Activated CD4-positive, CD25-positive, alpha-beta regulatory T cell treated with anti-CD3 and anti-CD28 coated beads, Interleukin-2, amount 50 U/mL, for 24 hours (primary cell): Measurements from ENCODE around the gene HDAC8.
"Not testable (repeated sequence)": the region's sequence is repeated elsewhere in the genome, so short reads cannot be mapped to it uniquely, and the experiment has no call there.

Experiments
- ATAC-seq, 2 donors: fragments of 150-1000 bp; cut with Tn5 transposase; one replicate each; pipeline ENCODE4 v1.10.0; 2021; ENCODE audit warnings: mild to moderate bottlenecking in 1 of 2, moderate library complexity in 1 of 2

The HDAC8 gene

GRCh38 chrX:72532366-72532765 is 40.3 kb downstream of the HDAC8 start:
- no peak for ATAC-seq

DNA sequence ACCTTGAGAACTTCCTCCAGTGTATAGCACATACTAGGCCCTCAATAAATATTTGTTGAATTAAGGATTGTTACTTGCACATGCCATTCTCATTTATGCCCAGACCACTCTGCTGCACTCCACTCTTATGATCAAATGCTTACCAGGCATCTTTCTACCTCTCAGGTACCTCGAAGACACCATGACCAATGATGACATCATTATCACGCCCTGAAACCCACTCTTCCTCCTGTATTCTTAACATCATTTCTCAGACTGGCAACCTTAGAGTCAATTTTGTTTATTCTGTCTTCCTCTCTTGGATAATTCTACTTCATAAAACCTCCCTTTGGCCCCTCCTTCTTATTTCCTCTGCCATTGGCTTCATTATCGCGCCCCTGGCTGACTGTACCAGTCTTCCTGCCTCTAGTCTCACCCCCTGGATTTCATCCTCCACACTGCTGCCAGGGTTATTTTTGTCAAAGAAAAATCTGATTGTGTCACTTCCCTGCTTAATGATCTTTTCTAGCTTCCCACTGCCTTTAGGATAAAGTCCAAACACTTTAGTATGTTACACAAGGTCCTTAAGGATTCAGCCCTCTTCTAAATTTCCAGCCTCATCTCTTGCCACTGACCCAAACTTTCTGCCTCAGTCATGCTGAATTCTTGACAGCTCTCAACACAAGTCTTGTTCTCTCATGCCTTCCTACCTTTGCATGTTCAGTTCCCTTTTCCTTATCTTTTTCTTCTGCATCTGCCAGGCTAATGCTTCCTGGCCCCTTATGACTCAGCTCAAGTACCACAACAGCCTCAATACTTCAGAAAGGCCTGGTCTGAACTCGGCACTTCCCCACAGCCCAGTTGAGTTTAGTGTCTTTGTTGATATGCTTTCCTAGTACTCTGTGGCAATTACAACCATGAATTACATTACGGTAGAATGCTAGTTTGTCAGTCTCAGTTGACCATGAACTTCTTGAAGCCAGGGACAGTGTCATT is 45.8 kb downstream of the HDAC8 start:
- no peak for ATAC-seq

DNA sequence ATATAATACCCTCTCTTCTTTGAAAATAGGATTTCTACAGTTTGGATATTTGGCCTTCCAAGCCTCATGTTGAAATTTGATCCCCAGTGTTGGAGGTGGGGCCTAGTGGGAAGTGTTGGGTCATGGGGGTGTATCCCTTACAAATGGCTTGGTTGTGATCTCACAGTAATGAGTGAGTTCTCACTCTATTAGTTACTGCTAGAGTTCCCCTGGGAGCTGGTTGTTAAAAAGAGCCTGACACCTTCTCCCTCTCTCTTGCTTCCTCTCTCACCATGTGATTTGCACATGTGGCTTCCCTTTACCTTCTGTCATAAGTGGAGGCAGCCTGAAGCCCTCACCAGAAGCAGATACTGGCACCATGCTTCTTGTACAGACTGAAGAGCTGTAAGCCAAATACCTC is 73.9 kb downstream of the HDAC8 start:
- no peak for ATAC-seq

DNA sequence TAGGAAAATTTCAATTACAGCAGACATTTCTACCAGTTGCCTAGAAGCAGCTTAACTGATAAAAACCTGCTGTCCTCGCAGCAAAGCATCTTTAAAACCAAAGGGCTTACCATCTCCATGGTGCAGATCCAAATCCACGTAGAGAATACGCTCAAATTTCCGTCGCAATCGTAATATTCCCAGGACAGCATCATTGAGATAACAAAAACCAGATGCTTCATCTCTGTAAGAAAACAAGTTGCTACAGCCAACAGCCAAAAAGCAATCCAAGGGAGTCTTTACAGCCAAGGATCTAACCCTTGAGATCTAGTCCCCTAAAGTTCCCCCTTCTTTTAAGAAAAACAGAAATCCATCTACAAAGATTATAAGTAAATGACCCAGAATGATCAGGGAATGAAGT is 77.6 kb downstream of the HDAC8 start:
- no peak for ATAC-seq

DNA sequence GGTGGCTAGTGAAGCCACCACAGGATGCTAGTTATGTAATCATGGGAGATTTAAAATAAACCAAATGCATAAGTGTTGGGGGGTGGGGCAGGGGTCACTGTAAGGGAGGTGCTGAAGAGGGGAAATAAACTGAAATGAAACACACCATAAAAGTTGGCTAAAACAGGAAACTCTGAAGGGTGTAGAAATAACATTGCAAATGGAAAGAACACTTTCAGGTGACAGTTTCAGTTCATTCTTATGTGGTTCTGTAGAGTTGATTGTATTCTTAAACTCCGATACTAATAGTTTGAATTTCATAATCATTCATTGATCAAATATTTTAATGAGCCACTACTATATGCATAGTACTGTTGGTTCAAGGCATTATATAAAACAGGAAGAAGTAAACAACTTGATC is 80.1 kb downstream of the HDAC8 start:
- ATAC-seq, result no peak

- not testable (repeated sequence) for ATAC-seq
Observed at GRCh38 chrX:72490221-72490620, 82.4 kb downstream of the HDAC8 start.

GRCh38 chrX:72487661-72488060 is 85.0 kb downstream of the HDAC8 start:
- ATAC-seq, result no peak

- ATAC-seq, result no peak
Observed at GRCh38 chrX:72479324-72480274, 93.0 kb downstream of the HDAC8 start.

DNA sequence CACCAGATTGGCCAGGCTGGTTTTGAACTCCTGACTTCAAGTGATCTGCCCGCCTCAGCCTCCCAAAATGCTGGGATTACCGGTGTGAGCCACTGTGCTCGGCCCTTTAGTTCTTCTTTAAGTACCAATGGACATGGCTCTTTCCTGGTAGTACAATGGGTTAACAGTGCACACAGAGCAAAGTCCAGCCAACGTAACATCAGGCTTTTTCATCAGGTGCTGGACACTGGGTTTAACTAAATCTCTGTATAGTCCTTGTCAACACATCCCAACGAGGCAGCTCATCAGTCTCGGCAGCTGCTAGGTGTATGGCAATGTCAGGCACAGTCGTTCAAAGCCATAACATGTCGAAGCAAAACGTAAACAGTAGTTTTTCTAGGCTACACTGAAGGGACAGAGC is 93.8 kb downstream of the HDAC8 start:
- no peak for ATAC-seq

- no peak for ATAC-seq
Observed at GRCh38 chrX:72478351-72478750, 94.3 kb downstream of the HDAC8 start.

- ATAC-seq, result no peak
Observed at GRCh38 chrX:72477781-72478181, 94.9 kb downstream of the HDAC8 start.

- ATAC-seq, result no peak
Observed at GRCh38 chrX:72477376-72477775, 95.3 kb downstream of the HDAC8 start.

GRCh38 chrX:72475952-72476668 is 96.5 kb downstream of the HDAC8 start:
- ATAC-seq, result no peak

DNA sequence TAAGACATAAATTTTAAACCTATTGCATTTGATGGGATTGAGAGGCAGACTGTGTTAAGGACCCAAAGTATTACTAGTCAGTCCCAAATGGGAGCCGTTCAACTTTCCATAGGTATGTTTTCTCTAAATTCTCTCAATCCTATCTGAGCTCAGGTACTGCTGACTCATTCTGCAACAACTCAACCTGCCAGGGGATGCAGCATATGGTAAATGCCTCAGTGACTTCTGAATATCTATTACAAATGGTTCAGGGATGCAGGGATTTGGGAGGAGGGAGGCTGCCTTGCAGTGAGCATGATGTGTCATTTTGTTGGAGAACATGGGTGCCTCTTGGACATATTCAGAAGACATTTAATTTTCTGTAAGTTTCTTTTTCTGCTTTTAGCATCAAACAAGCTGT is 97.3 kb downstream of the HDAC8 start:
- ATAC-seq, result no peak

DNA sequence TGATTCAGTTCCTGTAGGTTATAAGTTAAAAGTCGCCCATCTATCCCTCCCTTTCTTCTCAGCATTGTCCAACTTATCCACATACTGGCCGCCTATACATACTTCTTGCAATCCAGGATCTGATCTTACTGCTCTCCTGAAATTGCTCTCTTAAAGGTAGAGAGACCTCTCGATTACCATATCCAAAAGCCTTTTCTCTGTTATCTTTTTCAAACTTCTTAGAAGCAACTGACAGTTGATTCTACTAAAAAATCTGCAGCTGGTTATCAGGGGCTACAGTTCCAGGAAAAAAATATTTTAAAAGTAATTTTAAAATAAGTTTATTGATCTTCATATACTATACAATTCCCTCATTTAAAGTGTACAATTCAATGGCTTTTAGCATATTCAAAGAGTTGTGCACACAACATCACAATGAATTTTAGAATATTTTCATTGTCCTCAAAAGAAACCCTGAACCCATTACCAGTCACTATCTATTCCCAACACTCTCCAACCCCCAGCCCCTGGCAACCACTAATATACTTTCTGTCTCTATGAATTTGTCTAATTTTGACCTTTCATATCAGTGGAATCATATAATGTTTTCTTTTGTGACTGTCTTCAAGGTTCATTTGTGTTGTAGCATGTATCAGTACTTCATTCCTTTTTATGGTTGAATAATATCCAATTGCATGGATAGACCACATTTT is 102.0 kb downstream of the HDAC8 start:
- ATAC-seq, result no peak

GRCh38 chrX:72470117-72470516 is 102.5 kb downstream of the HDAC8 start:
- no peak for ATAC-seq

DNA sequence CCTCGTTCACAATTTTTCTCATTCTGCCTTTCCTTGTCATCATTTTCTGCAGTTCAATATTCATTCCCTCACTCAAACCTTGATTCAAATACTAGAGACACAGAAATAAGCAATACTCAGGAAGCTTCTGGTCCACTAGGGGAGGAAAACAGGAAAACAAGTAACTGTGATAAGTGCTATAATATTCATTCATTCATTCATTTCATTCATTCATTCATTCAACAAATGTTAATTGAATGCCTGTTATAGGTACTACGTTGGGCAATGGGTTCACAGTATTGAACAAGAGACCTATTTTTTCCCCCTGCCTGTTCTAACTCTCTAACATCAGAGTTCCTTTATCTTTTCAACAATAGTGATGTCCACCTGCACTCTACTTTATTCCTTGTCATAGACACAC is 104.0 kb downstream of the HDAC8 start:
- ATAC-seq, result no peak

DNA sequence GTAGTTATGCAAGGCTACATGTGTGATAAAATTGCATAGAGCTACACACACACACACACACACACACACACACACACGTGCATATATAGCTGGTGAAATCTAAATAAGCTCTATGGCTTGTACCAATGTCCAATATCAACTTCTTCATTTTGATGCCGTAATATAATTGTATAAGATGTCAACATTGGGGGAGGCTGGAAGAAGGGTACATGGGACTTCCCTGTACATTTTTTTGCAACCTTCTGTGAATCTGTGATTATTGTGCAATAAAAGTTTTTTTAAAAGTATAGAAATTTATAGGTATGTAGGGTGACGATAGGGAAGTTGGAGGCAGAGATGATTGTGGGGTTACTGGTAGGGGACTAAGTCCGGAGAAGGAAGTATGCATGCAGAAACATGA is 105.5 kb downstream of the HDAC8 start:
- no peak for ATAC-seq

GRCh38 chrX:72466493-72466892 is 106.2 kb downstream of the HDAC8 start:
- no peak for ATAC-seq

DNA sequence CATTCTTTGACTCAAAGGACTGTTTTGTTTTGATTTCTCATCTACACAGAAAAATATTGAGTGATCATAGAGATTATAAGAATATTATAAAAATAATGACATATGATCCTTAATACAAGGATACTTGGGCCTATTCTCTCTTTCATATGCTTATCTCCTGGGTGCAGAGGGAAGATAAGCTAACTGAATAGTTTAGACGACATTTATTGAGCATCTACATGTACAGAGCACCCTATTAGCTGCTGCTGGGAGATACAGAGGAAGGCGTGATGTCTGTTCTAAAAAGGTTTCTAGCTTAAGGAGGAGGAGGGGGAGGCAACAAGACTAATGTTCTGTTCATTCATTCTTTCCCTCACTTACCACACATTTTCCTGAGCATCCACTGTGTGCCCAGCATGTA is 106.8 kb downstream of the HDAC8 start:
- ATAC-seq, result no peak

GRCh38 chrX:72461766-72462165 is 110.9 kb downstream of the HDAC8 start:
- no peak for ATAC-seq

DNA sequence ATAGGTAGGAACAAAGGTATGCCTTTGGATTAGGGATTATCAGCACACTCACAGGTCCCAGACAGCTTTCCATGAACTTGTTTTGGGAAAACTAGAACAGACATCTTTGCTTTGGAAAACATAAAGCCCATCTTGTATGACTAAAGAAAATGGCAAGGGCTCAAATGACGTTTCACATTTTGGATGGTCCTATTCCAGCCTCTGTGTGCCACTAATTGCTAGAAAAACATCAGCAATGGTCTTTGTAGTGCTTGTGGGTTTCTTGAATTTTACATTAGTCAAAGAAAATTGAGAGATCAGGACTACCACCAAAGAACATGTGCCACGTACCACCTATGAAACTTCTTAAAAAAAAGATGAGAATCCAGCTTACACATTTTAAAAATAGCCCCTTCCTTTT is 111.4 kb downstream of the HDAC8 start:
- ATAC-seq, result no peak
